22Rv1 (cell line): ENCODE measurements around the gene CPTP.

ENCODE experiments used
- H3K27ac ChIP-seq: fragments of 450-650 bp; 2 replicates; pipeline ENCODE4 v1.5.1; 2017
- CTCF ChIP-seq: fragments of 450-650 bp; IDR thresholded peaks from 2 replicates; pipeline ENCODE4 v1.5.1; 2017; ENCODE audit warnings: mild to moderate bottlenecking
- ZFX ChIP-seq: fragments of 450-650 bp; IDR thresholded peaks from 2 replicates; pipeline ENCODE4 v1.6.1; 2017; ENCODE audit warnings: antibody characterized with exemption, borderline replicate concordance

The CPTP gene

GRCh38 chr1:1324524-1325287, at the start of gene CPTP, which contains the start of gene INTS11:
Gene CPTP (plus strand): TSS chr1:1324802. CDS start chr1:1326911, 2,109 bp downstream.
Gene INTS11 (minus strand): TSS chr1:1324660. CDS start chr1:1324608, 52 bp downstream.
- peak within 1 kb of the TSS; percentile 90 for H3K27ac ChIP-seq
- TF ChIP-seq CTCF (no peak), ZFX (no peak)

- no peak overlapping the region for H3K27ac ChIP-seq
- no peak for TF ChIP-seq CTCF
- no peak for TF ChIP-seq ZFX
Observed at GRCh38 chr1:1274931-1275431, 49.6 kb upstream of the CPTP start.

DNA sequence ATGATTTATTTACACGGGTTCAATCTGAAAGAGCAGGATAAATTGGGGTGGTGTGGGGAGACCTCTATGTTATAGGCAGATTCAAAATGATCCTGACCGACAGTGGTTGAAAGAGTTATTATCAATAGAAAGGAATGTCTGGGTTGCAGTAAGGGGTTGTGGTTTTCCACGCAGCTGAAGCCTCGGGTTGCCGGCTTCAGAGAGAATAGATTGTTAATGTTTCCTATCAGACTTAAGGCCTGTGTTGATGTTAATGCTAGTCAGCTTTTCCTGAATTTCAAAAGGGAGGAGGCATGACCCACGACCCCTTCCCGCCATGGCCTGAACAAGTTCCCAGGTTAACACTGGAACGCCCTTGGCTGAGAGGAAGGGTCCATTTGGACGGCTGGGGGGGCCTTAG, 48.8 kb upstream of the CPTP start:
- H3K27ac ChIP-seq, result no peak overlapping the region
- no peak for TF ChIP-seq CTCF
- TF ChIP-seq ZFX, result no peak

- H3K27ac ChIP-seq, result no peak overlapping the region
- TF ChIP-seq ZFX, result no peak
- TF ChIP-seq CTCF, result no peak
Observed at GRCh38 chr1:1278620-1279019, 46.0 kb upstream of the CPTP start.

GRCh38 chr1:1279028-1279427, 45.6 kb upstream of the CPTP start:
- H3K27ac ChIP-seq, result no peak overlapping the region
- TF ChIP-seq ZFX (no peak), CTCF (no peak)

DNA sequence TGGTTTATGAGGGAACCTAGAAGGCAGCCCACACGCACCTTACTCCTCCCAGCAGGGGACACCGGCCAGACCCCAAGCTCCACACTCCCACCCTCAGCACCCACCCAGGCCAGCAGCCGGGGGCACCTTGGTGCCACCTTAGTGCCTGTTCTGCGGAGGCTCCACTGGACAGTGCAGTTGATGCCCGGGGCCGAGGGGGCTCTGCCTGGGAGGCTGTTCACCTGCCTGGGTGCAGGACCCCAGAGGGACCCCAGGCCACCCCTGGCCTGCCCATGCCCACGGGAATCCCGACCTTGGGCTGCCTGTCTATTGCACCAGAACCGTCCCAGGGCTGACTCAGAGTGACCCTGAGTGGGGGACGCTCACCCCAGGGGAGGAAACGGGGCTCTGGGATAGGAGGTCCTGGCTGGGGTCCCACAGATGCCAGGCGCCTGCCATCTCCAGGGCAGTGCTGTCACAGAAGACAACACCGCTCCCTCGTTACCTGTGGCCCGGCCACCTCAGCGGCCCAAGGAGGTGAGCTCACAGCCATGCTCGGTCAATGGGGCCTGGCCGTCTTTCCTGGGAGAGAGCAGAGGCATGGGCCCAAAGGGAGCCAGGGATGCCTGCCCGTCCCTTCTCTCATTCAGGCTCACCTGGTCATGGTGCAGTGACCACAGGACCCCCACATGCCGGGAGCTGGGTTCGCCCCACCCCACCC, 43.7 kb upstream of the CPTP start:
- H3K27ac ChIP-seq, result no peak overlapping the region
- TF ChIP-seq ZFX (no peak), CTCF (no peak)
